ENCODE results near the gene PDIA4. TPM values are rescaled to one million over a fixed set of nuclear protein-coding genes. Genes with fewer than 3 reads are reported as not detected.
"Not testable (repeated sequence)": the region's sequence is repeated elsewhere in the genome, so short reads cannot be mapped to it uniquely, and the experiment has no call there.

PDIA4 gene
- total RNA-seq, 3 donors from 2014 or later (not counting 1 experiment from before 2014, with no cell fraction given): 54.0 to 82.0 (median 62.7) TPM

DNA sequence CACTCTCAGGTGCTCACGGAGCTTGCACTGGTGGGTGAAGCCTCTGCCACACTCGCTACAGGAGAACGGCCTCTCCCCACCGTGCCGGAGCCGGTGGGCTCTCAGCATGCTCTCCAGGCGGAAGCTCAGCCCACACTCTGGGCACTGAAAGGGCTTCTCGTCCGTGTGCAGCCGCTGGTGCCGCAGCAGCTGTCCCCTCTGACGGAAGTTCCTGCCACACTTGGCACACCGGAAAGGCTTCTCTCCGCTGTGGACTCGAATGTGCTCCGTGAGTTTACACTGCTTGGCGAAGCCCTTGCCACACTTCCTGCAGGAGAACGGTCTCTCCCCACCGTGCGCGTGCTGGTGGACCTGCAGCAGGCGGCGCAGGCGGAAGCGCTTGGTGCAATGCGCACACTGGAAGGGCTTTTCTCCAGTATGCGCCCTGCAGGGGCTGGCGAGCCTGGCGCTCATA, 42.9 kb upstream of the PDIA4 start:
- DNase-seq (no peak), ATAC-seq (no peak)
- TF ChIP-seq, protein P1, sequence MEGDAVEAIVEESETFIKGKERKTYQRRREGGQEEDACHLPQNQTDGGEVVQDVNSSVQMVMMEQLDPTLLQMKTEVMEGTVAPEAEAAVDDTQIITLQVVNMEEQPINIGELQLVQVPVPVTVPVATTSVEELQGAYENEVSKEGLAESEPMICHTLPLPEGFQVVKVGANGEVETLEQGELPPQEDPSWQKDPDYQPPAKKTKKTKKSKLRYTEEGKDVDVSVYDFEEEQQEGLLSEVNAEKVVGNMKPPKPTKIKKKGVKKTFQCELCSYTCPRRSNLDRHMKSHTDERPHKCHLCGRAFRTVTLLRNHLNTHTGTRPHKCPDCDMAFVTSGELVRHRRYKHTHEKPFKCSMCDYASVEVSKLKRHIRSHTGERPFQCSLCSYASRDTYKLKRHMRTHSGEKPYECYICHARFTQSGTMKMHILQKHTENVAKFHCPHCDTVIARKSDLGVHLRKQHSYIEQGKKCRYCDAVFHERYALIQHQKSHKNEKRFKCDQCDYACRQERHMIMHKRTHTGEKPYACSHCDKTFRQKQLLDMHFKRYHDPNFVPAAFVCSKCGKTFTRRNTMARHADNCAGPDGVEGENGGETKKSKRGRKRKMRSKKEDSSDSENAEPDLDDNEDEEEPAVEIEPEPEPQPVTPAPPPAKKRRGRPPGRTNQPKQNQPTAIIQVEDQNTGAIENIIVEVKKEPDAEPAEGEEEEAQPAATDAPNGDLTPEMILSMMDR (IDR thresholded peaks at IDR 0.05): no peak
- Histone ChIP-seq H3K27me3 (ENCODE audit: control insufficient read depth, insufficient read depth, low read length) (no peaks in the 10 kb centered on the region), H3K27ac (ENCODE audit: low read length) (no peak overlapping the region), H3K4me1 (ENCODE audit: control insufficient read depth, insufficient read depth, low read length) (peaks cover 7% of the 10 kb centered on the region), H3K9me3 (ENCODE audit: control insufficient read depth, insufficient read depth, low read length) (no peaks in the 10 kb centered on the region), H3K36me3 (ENCODE audit: control insufficient read depth, insufficient read depth, low read length) (peaks cover 38% of the 10 kb centered on the region), H3K4me3 (ENCODE audit: low read length) (no peak overlapping the region)
- H3K4me1 Mint-ChIP-seq: peaks cover 0 to 4% of the 10 kb centered on the region in 2 donors
- no peaks in the 10 kb centered on the region for H3K36me3 Mint-ChIP-seq
- whole genome bisulfite sequencing (ENCODE audit: insufficient coverage): 97% methylated on average over 29 of the region's 29 CpGs
- no peak overlapping the region for H3K27ac Mint-ChIP-seq
- no peaks in the 10 kb centered on the region for H3K27me3 Mint-ChIP-seq (ENCODE audit: low read depth in 2 of 2)
- intact Hi-C loops (cut with micrococcal nuclease): no loop called here
- no peak overlapping the region for H3K4me3 Mint-ChIP-seq
- no peaks in the 10 kb centered on the region for H3K9me3 Mint-ChIP-seq

DNA sequence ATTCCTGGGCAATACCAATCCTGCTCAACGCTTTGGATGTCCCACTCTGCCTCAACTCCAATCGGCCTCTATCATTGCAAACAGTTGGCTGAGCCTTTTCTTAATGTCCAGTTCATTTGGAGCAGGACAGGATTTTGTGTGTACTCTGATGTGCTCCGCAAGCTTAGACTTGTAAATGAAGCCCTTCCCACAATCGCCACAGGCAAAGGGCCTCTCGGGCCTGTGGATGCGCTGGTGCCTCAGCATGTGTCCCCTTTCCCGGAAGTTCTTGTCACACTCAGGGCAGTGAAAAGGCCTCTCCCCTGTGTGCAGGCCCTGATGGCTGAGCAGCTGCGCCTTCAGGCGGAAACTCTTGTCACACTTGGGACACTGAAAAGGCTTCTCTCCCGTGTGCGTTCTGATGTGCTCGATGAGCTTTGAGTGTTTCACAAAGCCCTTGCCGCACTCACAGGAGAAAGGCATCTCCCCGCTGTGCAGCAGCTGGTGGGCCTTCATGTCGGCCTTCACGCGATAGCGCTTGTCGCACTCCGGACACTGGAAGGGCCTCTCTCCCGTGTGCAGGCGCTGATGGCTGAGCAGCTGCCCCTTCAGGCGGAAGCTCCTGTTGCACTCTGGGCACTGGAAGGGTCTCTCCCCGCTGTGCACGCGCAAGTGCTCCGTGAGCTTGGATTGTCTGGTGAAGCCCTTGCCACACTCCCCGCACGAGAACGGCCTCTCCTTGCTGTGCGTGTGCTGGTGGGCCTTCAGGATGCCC, 42.2 kb upstream of the PDIA4 start:
- Mint-ChIP-seq H3K36me3 (no peaks in the 10 kb centered on the region), H3K27me3 (ENCODE audit: low read depth in 2 of 2) (no peaks in the 10 kb centered on the region), H3K4me1 (peaks cover 0 to 4% of the 10 kb centered on the region in 2 donors), H3K9me3 (no peaks in the 10 kb centered on the region), H3K4me3 (no peak overlapping the region), H3K27ac (no peak overlapping the region)
- H3K27me3 ChIP-seq (ENCODE audit: control insufficient read depth, insufficient read depth, low read length): no peaks in the 10 kb centered on the region
- H3K36me3 ChIP-seq (ENCODE audit: control insufficient read depth, insufficient read depth, low read length): peaks cover 38% of the 10 kb centered on the region
- intact Hi-C loops (cut with micrococcal nuclease): no loop called here
- DNase-seq (no peak), ATAC-seq (no peak)
- no peak overlapping the region for H3K4me3 ChIP-seq (ENCODE audit: low read length)
- TF ChIP-seq, protein P1 (IDR thresholded peaks at IDR 0.05): no peak
- WGBS (ENCODE audit: insufficient coverage): 98% methylated on average over 31 of the region's 31 CpGs
- no peak overlapping the region for H3K27ac ChIP-seq (ENCODE audit: low read length)
- peaks cover 11% of the 10 kb centered on the region for H3K4me1 ChIP-seq (ENCODE audit: control insufficient read depth, insufficient read depth, low read length)
- no peaks in the 10 kb centered on the region for H3K9me3 ChIP-seq (ENCODE audit: control insufficient read depth, insufficient read depth, low read length)

DNA sequence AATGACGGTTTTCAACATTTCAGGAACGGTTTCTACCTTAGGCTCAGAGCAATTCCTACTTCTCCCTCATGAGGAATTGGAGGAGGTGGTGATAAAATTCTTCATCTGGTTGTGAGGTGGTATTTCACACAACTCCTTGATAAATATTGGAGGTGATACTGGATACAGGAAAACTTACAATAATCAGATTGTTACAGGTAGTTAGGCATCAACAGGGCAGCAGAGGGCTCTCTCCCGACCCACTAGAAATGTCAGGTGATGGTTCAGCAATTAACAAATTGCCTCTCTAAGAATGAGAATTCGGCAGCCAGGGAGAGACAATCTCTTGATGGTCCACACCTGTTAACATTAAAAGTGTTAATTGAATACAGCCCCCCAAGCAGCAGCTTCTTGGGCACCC, 39.6 kb upstream of the PDIA4 start:
- TF ChIP-seq, protein P1 (IDR thresholded peaks at IDR 0.05): no peak
- Mint-ChIP-seq H3K9me3 (no peaks in the 10 kb centered on the region), H3K36me3 (no peaks in the 10 kb centered on the region), H3K27ac (no peak overlapping the region), H3K4me1 (peaks cover 8 to 9% of the 10 kb centered on the region in 2 donors), H3K4me3 (peak overlapping the region; percentile 47), H3K27me3 (ENCODE audit: low read depth in 2 of 2) (no peaks in the 10 kb centered on the region)
- no peak for ATAC-seq
- WGBS (ENCODE audit: insufficient coverage): 69% methylated on average over 2 of the region's 4 CpGs
- H3K27ac ChIP-seq (ENCODE audit: low read length): no peak overlapping the region
- intact Hi-C loops (cut with micrococcal nuclease): no loop called here
- no peaks in the 10 kb centered on the region for H3K9me3 ChIP-seq (ENCODE audit: control insufficient read depth, insufficient read depth, low read length)
- H3K27me3 ChIP-seq (ENCODE audit: control insufficient read depth, insufficient read depth, low read length): no peaks in the 10 kb centered on the region
- DNase-seq: peak in 1 of 2 donors; percentile 28
- peaks cover 21% of the 10 kb centered on the region for H3K4me1 ChIP-seq (ENCODE audit: control insufficient read depth, insufficient read depth, low read length)
- peaks cover 30% of the 10 kb centered on the region for H3K36me3 ChIP-seq (ENCODE audit: control insufficient read depth, insufficient read depth, low read length)
- H3K4me3 ChIP-seq (ENCODE audit: low read length): no peak overlapping the region

DNA sequence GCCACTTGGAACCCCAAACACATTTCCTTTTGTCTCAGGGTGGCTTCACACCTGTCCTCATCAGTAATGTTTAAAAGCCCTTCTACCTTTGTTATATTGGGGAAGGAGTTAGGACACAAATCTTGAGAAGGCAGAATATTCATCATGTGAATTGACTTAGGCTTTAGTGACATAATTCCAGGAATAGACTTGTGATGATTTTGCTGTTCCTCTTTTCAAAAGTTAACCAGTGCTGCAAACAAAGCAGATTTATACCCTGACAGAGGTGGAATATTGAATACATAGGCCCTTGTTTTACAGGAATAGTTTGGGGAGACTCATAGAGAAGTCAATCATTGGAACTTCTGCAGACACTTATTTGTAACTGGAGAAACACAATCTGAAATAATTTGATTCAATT, 35.2 kb upstream of the PDIA4 start:
- Histone ChIP-seq H3K36me3 (ENCODE audit: control insufficient read depth, insufficient read depth, low read length) (no peaks in the 10 kb centered on the region), H3K9me3 (ENCODE audit: control insufficient read depth, insufficient read depth, low read length) (no peaks in the 10 kb centered on the region), H3K4me1 (ENCODE audit: control insufficient read depth, insufficient read depth, low read length) (peaks cover 14% of the 10 kb centered on the region), H3K27ac (ENCODE audit: low read length) (no peak overlapping the region), H3K27me3 (ENCODE audit: control insufficient read depth, insufficient read depth, low read length) (no peaks in the 10 kb centered on the region), H3K4me3 (ENCODE audit: low read length) (no peak overlapping the region)
- TF ChIP-seq, protein P1 (IDR thresholded peaks at IDR 0.05): no peak
- DNase-seq (no peak), ATAC-seq (no peak)
- Mint-ChIP-seq H3K27me3 (ENCODE audit: low read depth in 2 of 2) (no peaks in the 10 kb centered on the region), H3K36me3 (no peaks in the 10 kb centered on the region), H3K4me3 (peak overlapping the region; percentile 45), H3K9me3 (no peaks in the 10 kb centered on the region), H3K27ac (no peak overlapping the region), H3K4me1 (peaks cover 8 to 9% of the 10 kb centered on the region in 2 donors)
- intact Hi-C loops (cut with micrococcal nuclease): no loop called here

DNA sequence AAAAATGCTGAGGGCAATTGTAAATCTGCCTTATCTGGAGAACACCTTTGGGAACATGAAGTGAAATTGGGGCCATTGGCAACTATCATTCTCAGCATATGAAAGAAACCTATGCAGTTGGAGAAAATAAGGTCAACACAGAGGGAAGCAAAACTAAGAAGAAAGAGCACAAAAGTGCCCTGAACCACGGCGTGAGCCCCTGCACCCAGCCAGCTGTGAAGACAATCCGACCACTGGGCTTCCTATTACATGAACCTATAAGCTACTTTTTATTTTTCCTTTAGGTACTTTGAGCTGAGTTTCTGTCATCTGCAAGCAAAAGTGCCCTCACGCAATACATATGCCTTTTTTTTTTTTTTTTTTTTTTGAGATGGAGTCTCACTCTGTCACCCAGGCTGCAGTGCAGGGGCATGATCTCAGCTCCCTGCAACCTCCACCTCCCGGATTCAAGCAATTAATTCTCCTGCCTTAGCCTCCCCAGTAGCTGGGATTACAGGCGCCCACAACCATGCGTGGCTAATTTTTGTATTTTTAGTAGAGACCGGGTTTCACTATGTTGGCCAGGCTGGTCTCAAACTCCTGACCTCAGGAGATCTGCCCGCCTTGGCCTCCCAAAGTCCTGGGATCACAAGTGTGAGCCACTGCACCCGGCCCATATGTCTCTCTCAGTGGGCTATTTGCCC, 34.1 kb upstream of the PDIA4 start:
- ATAC-seq; H3K4me1 Mint-ChIP-seq; H3K27me3 ChIP-seq (ENCODE audit: control insufficient read depth, insufficient read depth, low read length); H3K4me3 Mint-ChIP-seq; H3K27ac Mint-ChIP-seq; H3K27ac ChIP-seq (ENCODE audit: low read length); intact Hi-C loops (cut with micrococcal nuclease); H3K27me3 Mint-ChIP-seq (ENCODE audit: low read depth in 2 of 2); H3K4me3 ChIP-seq (ENCODE audit: low read length); H3K36me3 ChIP-seq (ENCODE audit: control insufficient read depth, insufficient read depth, low read length); DNase-seq; H3K9me3 ChIP-seq (ENCODE audit: control insufficient read depth, insufficient read depth, low read length); H3K36me3 Mint-ChIP-seq; H3K9me3 Mint-ChIP-seq: not testable (repeated sequence)
- H3K4me1 ChIP-seq (ENCODE audit: control insufficient read depth, insufficient read depth, low read length): peaks cover 14% of the 10 kb centered on the region
- WGBS (ENCODE audit: insufficient coverage): 69% methylated on average over 10 of the region's 10 CpGs

All from natural killer cell (primary cell).